GM12864 (cell line): Measurements from ENCODE around the gene LIMCH1.
"Not testable (repeated sequence)": the region's sequence is repeated elsewhere in the genome, so short reads cannot be mapped to it uniquely, and the experiment has no call there.

Source experiments
- DNase-seq: peaks from one replicate; pipeline ENCODE4 v3.0.0-alpha.2; 2011; ENCODE audit warnings: low read depth
- H3K4me3 ChIP-seq: 2 replicates; pipeline ENCODE4 v1.5.1; 2011; ENCODE audit warnings: mild to moderate bottlenecking, low read depth, low read length, control low read depth
- TF ChIP-seq, protein P1 (sequence below): IDR thresholded peaks from 2 replicates; pipeline ENCODE4 v1.5.1; 2011; ENCODE audit warnings: low read depth, mild to moderate bottlenecking, moderate library complexity, low read length, control low read depth, inconsistent platforms; ENCODE audit errors: missing control alignments

LIMCH1 gene, protein sequence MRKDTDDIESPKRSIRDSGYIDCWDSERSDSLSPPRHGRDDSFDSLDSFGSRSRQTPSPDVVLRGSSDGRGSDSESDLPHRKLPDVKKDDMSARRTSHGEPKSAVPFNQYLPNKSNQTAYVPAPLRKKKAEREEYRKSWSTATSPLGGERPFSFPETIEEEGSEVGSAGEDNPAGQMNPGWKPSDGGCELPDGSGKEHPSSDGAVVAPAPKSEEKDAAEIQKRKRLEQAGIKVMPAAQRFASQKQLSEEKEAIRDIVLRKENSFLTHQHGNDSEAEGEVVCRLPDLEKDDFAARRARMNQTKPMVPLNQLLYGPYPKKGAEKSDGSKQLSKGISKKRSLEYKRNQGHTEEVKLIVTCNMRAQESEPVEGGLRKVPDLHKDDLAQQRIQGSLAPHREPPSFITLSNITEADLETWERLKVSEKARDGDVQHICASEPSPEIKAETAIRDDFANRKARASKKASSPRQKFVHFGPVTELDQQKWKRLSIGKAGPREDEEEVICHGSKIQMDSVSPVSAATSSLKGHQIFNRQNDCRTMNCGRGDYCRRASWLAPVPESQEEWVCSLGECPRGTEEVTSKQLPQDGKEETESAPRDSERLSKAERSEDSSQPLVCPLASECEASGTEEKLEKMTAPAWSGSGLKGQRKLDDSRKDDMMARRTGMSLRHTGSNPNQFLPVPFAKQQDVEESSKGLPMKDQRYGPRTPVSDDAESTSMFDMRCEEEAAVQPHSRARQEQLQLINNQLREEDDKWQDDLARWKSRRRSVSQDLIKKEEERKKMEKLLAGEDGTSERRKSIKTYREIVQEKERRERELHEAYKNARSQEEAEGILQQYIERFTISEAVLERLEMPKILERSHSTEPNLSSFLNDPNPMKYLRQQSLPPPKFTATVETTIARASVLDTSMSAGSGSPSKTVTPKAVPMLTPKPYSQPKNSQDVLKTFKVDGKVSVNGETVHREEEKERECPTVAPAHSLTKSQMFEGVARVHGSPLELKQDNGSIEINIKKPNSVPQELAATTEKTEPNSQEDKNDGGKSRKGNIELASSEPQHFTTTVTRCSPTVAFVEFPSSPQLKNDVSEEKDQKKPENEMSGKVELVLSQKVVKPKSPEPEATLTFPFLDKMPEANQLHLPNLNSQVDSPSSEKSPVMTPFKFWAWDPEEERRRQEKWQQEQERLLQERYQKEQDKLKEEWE (N-terminal part only)

DNA sequence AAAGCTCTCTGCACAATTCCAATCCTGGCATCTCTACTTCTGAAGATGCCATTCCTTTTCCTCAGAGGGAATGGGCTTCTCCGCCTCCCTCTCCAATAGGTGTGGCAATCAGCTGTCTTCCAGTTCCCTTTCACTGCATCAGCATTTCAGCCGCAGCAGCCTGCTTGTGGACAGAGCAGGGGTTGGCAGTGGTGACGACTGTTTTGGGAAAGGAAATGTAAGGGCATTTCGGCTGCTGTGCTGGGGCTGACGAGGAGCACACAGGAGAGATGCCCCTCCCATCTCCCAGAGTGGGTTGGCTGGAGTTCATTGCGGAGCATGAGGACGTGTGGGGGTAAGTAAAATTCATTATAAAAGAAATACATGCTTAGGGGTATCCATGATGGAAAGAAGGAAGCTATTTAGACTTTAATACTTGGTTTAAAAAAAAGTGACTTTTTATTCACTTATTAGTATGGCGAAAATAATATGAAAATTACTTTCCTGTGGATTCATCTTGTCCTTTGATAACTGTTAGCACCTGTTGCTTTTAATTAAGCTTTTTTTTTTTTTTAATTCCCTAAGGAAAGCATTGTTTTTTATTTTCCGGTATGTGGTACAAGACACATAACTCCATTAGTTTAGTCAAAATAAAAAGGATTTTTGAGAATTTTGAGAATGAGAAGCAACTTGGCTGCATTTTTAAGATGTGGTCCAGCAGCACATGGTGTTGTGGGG, at the start of gene LIMCH1:
TSS of gene LIMCH1 (plus strand) at position 141 of the 717 bp plus-strand sequence. CDS start 67,839 bp downstream, outside the sequence.
- TF ChIP-seq, protein P1, sequence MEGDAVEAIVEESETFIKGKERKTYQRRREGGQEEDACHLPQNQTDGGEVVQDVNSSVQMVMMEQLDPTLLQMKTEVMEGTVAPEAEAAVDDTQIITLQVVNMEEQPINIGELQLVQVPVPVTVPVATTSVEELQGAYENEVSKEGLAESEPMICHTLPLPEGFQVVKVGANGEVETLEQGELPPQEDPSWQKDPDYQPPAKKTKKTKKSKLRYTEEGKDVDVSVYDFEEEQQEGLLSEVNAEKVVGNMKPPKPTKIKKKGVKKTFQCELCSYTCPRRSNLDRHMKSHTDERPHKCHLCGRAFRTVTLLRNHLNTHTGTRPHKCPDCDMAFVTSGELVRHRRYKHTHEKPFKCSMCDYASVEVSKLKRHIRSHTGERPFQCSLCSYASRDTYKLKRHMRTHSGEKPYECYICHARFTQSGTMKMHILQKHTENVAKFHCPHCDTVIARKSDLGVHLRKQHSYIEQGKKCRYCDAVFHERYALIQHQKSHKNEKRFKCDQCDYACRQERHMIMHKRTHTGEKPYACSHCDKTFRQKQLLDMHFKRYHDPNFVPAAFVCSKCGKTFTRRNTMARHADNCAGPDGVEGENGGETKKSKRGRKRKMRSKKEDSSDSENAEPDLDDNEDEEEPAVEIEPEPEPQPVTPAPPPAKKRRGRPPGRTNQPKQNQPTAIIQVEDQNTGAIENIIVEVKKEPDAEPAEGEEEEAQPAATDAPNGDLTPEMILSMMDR = no peak
- no peak for DNase-seq
- H3K4me3 ChIP-seq = no peak within 1 kb of the TSS

DNA sequence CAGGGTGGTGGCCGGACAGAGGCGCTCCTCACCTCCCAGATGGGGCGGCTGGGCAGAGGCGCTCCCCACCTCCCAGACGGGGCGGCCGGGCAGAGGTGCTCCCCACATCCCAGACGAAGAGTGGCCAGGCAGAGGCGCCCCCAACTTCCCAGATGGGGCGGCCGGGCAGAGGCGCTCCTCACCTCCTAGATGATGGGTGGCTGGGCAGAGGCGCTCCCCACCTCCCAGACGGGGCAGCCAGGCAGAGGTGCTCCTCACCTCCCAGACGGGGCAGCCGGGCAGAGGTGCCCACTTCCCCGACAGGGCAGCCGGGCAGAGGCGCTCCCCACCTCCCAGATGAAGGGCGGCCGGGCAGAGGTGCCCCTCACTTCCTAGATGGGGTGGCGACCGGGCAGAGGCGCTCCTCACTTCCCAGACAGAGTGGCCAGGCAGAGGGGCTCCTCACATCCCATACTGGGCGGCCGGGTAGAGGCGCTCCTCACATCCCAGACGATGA, 46.8 kb upstream of the LIMCH1 start:
- DNase-seq, H3K4me3 ChIP-seq: not testable (repeated sequence)

DNA sequence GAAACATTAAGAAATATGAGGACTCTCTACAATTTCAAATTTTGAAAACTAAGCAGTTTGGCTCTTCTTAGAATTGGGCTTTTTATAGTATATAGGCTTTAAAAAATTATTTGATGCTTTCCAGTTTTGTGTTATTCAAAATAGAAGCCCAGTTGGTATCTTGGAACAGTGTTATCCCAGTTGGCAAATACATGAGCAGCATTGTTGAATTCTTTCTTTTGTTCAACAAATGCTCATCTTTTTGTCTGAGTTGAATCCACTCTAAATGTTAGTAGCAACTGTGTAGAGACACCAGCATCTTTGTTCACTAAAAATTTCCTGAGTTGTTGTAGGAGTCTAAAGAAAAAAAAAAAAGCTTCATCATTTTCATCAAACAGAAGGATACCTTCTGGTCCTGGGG, 41.0 kb upstream of the LIMCH1 start:
- TF ChIP-seq, protein P1 = no peak
- DNase-seq = no peak
- no peak overlapping the region for H3K4me3 ChIP-seq

DNA sequence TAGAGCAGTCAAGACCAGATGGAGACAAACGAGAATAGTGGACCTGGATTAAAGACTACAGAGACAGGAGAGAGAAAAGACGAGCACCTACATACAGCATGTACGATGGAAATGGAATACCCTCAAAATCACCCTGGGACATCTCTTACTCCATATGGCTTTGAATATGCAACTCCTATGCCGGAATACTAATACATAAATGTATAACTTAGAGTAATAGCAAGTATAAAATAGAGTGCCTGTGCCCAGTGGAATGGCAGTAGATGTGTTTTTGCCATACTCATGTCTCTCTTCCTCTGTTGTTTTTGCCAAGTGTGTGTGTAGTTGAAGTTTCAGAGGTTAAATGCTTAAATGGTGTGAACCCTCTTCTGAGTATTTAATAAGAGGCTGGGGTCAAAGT, 39.8 kb upstream of the LIMCH1 start:
- TF ChIP-seq, protein P1 = no peak

DNA sequence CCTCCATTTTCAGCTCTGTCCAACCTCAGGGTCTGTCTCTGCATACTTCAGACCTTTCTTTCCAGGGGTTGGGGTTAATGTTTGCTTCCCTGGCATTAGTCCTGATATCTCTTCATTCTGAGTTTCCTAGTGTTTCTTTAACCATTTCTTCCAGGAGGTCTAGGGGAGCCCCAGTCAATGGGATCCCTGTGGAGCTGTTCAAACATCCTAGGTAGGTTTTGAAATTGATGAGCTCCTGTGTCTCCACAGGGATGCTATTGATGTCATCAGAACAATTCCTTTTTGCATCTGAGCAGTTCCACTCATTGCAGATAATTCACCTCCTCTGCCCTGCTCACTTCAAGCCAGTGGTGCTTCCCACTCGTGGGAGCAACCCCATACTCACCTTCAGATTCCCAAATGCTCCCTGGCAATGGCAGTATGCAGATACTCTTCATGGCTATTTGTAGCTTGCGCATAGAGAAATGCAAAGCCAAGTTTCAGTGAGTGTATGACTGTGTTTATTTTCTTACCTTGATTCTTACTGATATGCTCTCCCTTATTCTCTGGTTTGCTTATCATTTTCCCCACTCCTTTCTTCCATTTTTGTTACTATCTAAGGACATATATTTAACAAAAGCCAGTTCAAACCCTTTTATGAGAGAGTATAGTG, 33.7 kb upstream of the LIMCH1 start:
- no peak for DNase-seq
- no peak overlapping the region for H3K4me3 ChIP-seq
- TF ChIP-seq, protein P1 = no peak

More for the DNA sequence above, 39.8 kb upstream of the LIMCH1 start:
- no peak for DNase-seq
- no peak overlapping the region for H3K4me3 ChIP-seq

DNA sequence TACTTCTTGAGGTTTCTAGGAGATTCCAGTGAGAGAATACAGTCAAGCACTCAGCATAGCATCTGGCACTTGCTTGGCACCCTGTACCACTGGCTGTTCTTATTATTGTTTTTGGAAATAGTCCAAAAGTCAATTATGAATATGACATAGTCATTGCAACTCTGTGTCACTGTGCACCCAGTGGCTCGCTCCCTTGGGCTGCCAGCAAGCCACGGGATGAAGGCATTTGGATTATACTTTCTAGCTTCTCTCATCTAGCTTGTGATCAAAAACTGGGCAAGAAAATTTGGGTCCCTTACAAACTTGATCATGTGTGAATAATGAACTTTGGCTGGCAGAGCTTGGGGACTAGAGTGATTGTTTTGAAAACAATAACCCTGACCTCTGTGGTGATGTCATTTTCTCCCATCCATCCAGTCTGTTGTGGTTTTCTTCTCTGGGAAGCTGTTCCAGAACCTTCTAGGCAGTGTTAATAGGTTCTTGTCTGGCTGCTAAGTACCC, 32.7 kb upstream of the LIMCH1 start:
- TF ChIP-seq, protein P1 = no peak
- no peak for DNase-seq
- no peak overlapping the region for H3K4me3 ChIP-seq
